B cell (primary cell): ENCODE measurements around the gene OTOGL.

Experiments used
- CTCF ChIP-seq: fragments of 200-600 bp; IDR thresholded peaks from one replicate; pipeline ENCODE4 v1.8.0; 2022; ENCODE audit warnings: antibody characterized with exemption, mild to moderate bottlenecking
- EZH2 ChIP-seq: IDR thresholded peaks from 2 replicates; pipeline ENCODE4 v1.6.1; 2012; ENCODE audit warnings: borderline replicate concordance, low read depth, mild to moderate bottlenecking, moderate library complexity, low read length; ENCODE audit not compliant: insufficient read depth, poor library complexity, severe bottlenecking

GRCh38 chr12:80162177-80162576, 62.8 kb downstream of the OTOGL start:
- TF ChIP-seq CTCF (no peak), EZH2 (no peak)
